Measurements from ENCODE around the gene ME3. TPM values are rescaled to one million over a fixed set of nuclear protein-coding genes. Genes with fewer than 3 reads are reported as not detected.

Gene ME3
- total RNA-seq, 1 donor from 2014 or later, result 28.5 TPM

GRCh38 chr11:86673055-86673843 is 833 bp upstream of the ME3 start:
- Histone ChIP-seq H3K4me1 (peaks cover 22% of the 10 kb centered on the region), H3K27ac (peak overlapping the region; percentile 97), H3K9me3 (no peaks in the 10 kb centered on the region), H3K27me3 (no peaks in the 10 kb centered on the region), H3K4me3 (peak overlapping the region; percentile 82 to 86), H3K36me3 (no peaks in the 10 kb centered on the region)
- intact Hi-C loops (cut with DNase I), result loop anchor here (10.0 kb wide), 1 partner anchor 48 kb away; no protein-coding TSS in a partner anchor
- no peak for DNase-seq (ENCODE audit: extremely low spot score in 2 of 2)
- TF ChIP-seq POLR2A (IDR thresholded peaks at IDR 0.05), result no peak
- TF ChIP-seq CTCF (IDR thresholded peaks at IDR 0.05), result no peak
- no peak for TF ChIP-seq POLR2AphosphoS5 (IDR thresholded peaks at IDR 0.05; ENCODE audit: insufficient read depth in 1 of 2, low read depth in 1 of 2)

- intact Hi-C loops (cut with DNase I), result loop anchor here (10.0 kb wide), 1 partner anchor 47 kb away; no protein-coding TSS in a partner anchor
- DNase-seq (ENCODE audit: extremely low spot score in 2 of 2), result no peak
- H3K27ac ChIP-seq, result peak overlapping the region; percentile 97
- H3K36me3 ChIP-seq, result no peaks in the 10 kb centered on the region
- H3K4me3 ChIP-seq, result peak overlapping the region; percentile 82 to 86
- H3K9me3 ChIP-seq, result no peaks in the 10 kb centered on the region
- H3K27me3 ChIP-seq, result no peaks in the 10 kb centered on the region
- TF ChIP-seq POLR2A (IDR thresholded peaks at IDR 0.05), result peak in 1 of 2 donors; percentile 27
- TF ChIP-seq POLR2AphosphoS5 (IDR thresholded peaks at IDR 0.05; ENCODE audit: insufficient read depth in 1 of 2, low read depth in 1 of 2), result peak in 1 of 2 donors; percentile 41
- no peak for TF ChIP-seq CTCF (IDR thresholded peaks at IDR 0.05)
- peaks cover 22% of the 10 kb centered on the region for H3K4me1 ChIP-seq
Observed at GRCh38 chr11:86671531-86672006, 847 bp downstream of the ME3 start.

GRCh38 chr11:86670911-86671310 is 1.5 kb downstream of the ME3 start:
- intact Hi-C loops (cut with DNase I), result loop anchor here (10.0 kb wide), 1 partner anchor 46 kb away; no protein-coding TSS in a partner anchor
- no peaks in the 10 kb centered on the region for H3K36me3 ChIP-seq
- no peaks in the 10 kb centered on the region for H3K27me3 ChIP-seq
- H3K27ac ChIP-seq, result peak overlapping the region; percentile 97
- peak overlapping the region; percentile 82 to 86 for H3K4me3 ChIP-seq
- DNase-seq (ENCODE audit: extremely low spot score in 2 of 2), result no peak
- H3K4me1 ChIP-seq, result peaks cover 22% of the 10 kb centered on the region
- H3K9me3 ChIP-seq, result no peaks in the 10 kb centered on the region
- TF ChIP-seq POLR2AphosphoS5 (IDR thresholded peaks at IDR 0.05; ENCODE audit: insufficient read depth in 1 of 2, low read depth in 1 of 2), result no peak
- no peak for TF ChIP-seq POLR2A (IDR thresholded peaks at IDR 0.05)
- no peak for TF ChIP-seq CTCF (IDR thresholded peaks at IDR 0.05)

- no peaks in the 10 kb centered on the region for H3K36me3 ChIP-seq
- no peak for DNase-seq (ENCODE audit: extremely low spot score in 2 of 2)
- H3K27ac ChIP-seq, result peak overlapping the region; percentile 97
- peaks cover 22% of the 10 kb centered on the region for H3K4me1 ChIP-seq
- H3K27me3 ChIP-seq, result no peaks in the 10 kb centered on the region
- intact Hi-C loops (cut with DNase I), result loop anchor here (10.0 kb wide), 1 partner anchor 45 kb away; no protein-coding TSS in a partner anchor
- TF ChIP-seq POLR2AphosphoS5 (IDR thresholded peaks at IDR 0.05; ENCODE audit: insufficient read depth in 1 of 2, low read depth in 1 of 2) (no peak), POLR2A (IDR thresholded peaks at IDR 0.05) (no peak), CTCF (IDR thresholded peaks at IDR 0.05) (no peak)
- H3K9me3 ChIP-seq, result no peaks in the 10 kb centered on the region
- H3K4me3 ChIP-seq, result peak overlapping the region in 1 of 2 donors; percentile 3
Observed at GRCh38 chr11:86670181-86670580, 2.2 kb downstream of the ME3 start.

GRCh38 chr11:86669424-86669823 is 3.0 kb downstream of the ME3 start:
- no peak for DNase-seq (ENCODE audit: extremely low spot score in 2 of 2)
- intact Hi-C loops (cut with DNase I), result loop anchor here (2.0 kb wide), 1 partner anchor 27 kb away; no protein-coding TSS in a partner anchor
- no peaks in the 10 kb centered on the region for H3K9me3 ChIP-seq
- no peaks in the 10 kb centered on the region for H3K27me3 ChIP-seq
- TF ChIP-seq POLR2AphosphoS5 (IDR thresholded peaks at IDR 0.05; ENCODE audit: insufficient read depth in 1 of 2, low read depth in 1 of 2) (no peak), POLR2A (IDR thresholded peaks at IDR 0.05) (no peak), CTCF (IDR thresholded peaks at IDR 0.05) (no peak)
- no peaks in the 10 kb centered on the region for H3K36me3 ChIP-seq
- H3K4me3 ChIP-seq, result no peak overlapping the region
- peak overlapping the region; percentile 97 for H3K27ac ChIP-seq
- peaks cover 25% of the 10 kb centered on the region for H3K4me1 ChIP-seq

Data from vagina (tissue), 2 donors.